ENCODE results near the gene RASA3. TPM values are rescaled to one million over a fixed set of nuclear protein-coding genes. Genes with fewer than 3 reads are reported as not detected.

Gene RASA3
- polyA plus RNA-seq, 3 donors, result 9.0 to 32.6 (median 16.6) TPM

- Histone ChIP-seq H3K9me3 (replicated peaks in 1 of 2; ENCODE audit: control insufficient read depth in 1 of 2, insufficient read depth in 1 of 2, low read length in 2 of 2) (no peaks in the 10 kb centered on the region), H3K4me3 (replicated peaks in 1 of 3; ENCODE audit: low read depth in 2 of 3, low read length in 3 of 3) (peak overlapping the region in 1 of 3 experiments; percentile 43), H2AFZ (ENCODE audit: insufficient read depth, low read depth, low read length, poor library complexity, severe bottlenecking) (no peak overlapping the region), H3K27me3 (ENCODE audit: control insufficient read depth in 2 of 2, insufficient read depth in 2 of 2, low read length in 2 of 2) (no peaks in the 10 kb centered on the region), H4K20me1 (ENCODE audit: insufficient read depth, low read length) (peaks cover 90% of the 10 kb centered on the region), H3K9ac (ENCODE audit: insufficient read depth, low read length, poor library complexity, severe bottlenecking) (no peak overlapping the region), H3K27ac (ENCODE audit: low read depth in 1 of 2, low read length in 2 of 2) (no peak overlapping the region), H3K4me2 (replicated peaks; ENCODE audit: extremely low read depth, low read length, poor library complexity, severe bottlenecking) (peak overlapping the region; percentile 37), H3K36me3 (replicated peaks in 1 of 2; ENCODE audit: control insufficient read depth in 1 of 2, insufficient read depth in 2 of 2, low read length in 2 of 2) (peaks cover 19 to 48% of the 10 kb centered on the region in 2 donors), H3K79me2 (ENCODE audit: insufficient read depth, low read length) (peaks cover 38% of the 10 kb centered on the region), H3K4me1 (ENCODE audit: control insufficient read depth in 1 of 2, insufficient read depth in 2 of 2, low read length in 2 of 2) (peaks cover 34 to 51% of the 10 kb centered on the region in 2 donors)
- peak overlapping the region in 3 of 7 donors; percentile 26 to 67 (median 45) for H3K27ac Mint-ChIP-seq
- peaks cover 59% of the 10 kb centered on the region for H3K4me1 Mint-ChIP-seq
- peaks cover 0 to 2% (median 0%) of the 10 kb centered on the region in 7 donors for H3K9me3 Mint-ChIP-seq
- WGBS (ENCODE audit: insufficient coverage), result 0% methylated on average over 9 of the region's 15 CpGs
- intact Hi-C loops (cut with micrococcal nuclease), result no loop called here
- DNase-seq, result peak in 2 of 3 donors; percentile 26 to 41
- peaks cover 57 to 61% of the 10 kb centered on the region in 2 donors for H3K36me3 Mint-ChIP-seq
- TF ChIP-seq CTCF (IDR thresholded peaks at IDR 0.05), result no peak
- H3K27me3 Mint-ChIP-seq (ENCODE audit: low read depth in 3 of 3), result peaks cover 1 to 4% (median 2%) of the 10 kb centered on the region in 3 donors
- peak overlapping the region; percentile 68 to 72 for H3K4me3 Mint-ChIP-seq
Observed at GRCh38 chr13:114049026-114049425, 83.4 kb downstream of the RASA3 start.

GRCh38 chr13:114048443-114048842 lies 84.0 kb downstream of the RASA3 start:
- H3K9me3 Mint-ChIP-seq, result peaks cover 0 to 2% (median 0%) of the 10 kb centered on the region in 7 donors
- peaks cover 1 to 4% (median 2%) of the 10 kb centered on the region in 3 donors for H3K27me3 Mint-ChIP-seq (ENCODE audit: low read depth in 3 of 3)
- H3K4me1 Mint-ChIP-seq, result peaks cover 57% of the 10 kb centered on the region
- peaks cover 33 to 47% of the 10 kb centered on the region in 2 donors for H3K4me1 ChIP-seq (ENCODE audit: control insufficient read depth in 1 of 2, insufficient read depth in 2 of 2, low read length in 2 of 2)
- no peak overlapping the region for H3K9ac ChIP-seq (ENCODE audit: insufficient read depth, low read length, poor library complexity, severe bottlenecking)
- peaks cover 19 to 48% of the 10 kb centered on the region in 2 donors for H3K36me3 ChIP-seq (replicated peaks in 1 of 2; ENCODE audit: control insufficient read depth in 1 of 2, insufficient read depth in 2 of 2, low read length in 2 of 2)
- no peak for TF ChIP-seq CTCF (IDR thresholded peaks at IDR 0.05)
- H3K79me2 ChIP-seq (ENCODE audit: insufficient read depth, low read length), result peaks cover 37% of the 10 kb centered on the region
- H3K4me3 Mint-ChIP-seq, result no peak overlapping the region
- H3K27ac Mint-ChIP-seq, result no peak overlapping the region
- no peak overlapping the region for H3K27ac ChIP-seq (ENCODE audit: low read depth in 1 of 2, low read length in 2 of 2)
- peaks cover 89% of the 10 kb centered on the region for H4K20me1 ChIP-seq (ENCODE audit: insufficient read depth, low read length)
- H3K27me3 ChIP-seq (ENCODE audit: control insufficient read depth in 2 of 2, insufficient read depth in 2 of 2, low read length in 2 of 2), result no peaks in the 10 kb centered on the region
- H3K4me3 ChIP-seq (replicated peaks in 1 of 3; ENCODE audit: low read depth in 2 of 3, low read length in 3 of 3), result peak overlapping the region in 1 of 3 experiments; percentile 43
- H3K36me3 Mint-ChIP-seq, result peaks cover 57 to 61% of the 10 kb centered on the region in 2 donors
- H3K9me3 ChIP-seq (replicated peaks in 1 of 2; ENCODE audit: control insufficient read depth in 1 of 2, insufficient read depth in 1 of 2, low read length in 2 of 2), result no peaks in the 10 kb centered on the region
- intact Hi-C loops (cut with micrococcal nuclease), result no loop called here
- 79% methylated on average over 28 of the region's 33 CpGs for WGBS (ENCODE audit: insufficient coverage)
- H2AFZ ChIP-seq (ENCODE audit: insufficient read depth, low read depth, low read length, poor library complexity, severe bottlenecking), result no peak overlapping the region
- DNase-seq, result no peak
- H3K4me2 ChIP-seq (replicated peaks; ENCODE audit: extremely low read depth, low read length, poor library complexity, severe bottlenecking), result peak overlapping the region; percentile 37
